ENCODE measurements around the gene PLAGL2.

DNA sequence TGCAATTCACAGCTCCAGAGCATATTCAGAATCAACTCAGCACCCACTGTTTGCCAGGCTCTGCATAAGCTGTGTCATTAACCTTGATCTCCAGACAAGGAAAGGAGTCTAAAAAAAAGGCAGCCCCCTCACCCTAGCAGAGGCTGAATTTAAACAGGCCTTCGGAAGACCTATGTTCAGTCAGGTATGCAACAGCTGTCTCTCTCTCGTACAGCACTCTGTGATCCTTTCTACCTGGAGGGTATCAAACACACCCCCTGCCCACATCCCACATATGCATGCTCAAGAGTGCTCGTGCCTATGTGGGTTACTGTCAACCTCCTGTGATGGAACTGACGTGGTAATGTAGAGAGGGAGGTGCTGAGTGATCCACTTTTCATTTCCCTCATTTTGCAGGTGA, 8.5 kb downstream of the PLAGL2 start:
- no peak for TF ChIP-seq FOSL1 (IDR thresholded peaks at IDR 0.05; ENCODE audit: insufficient read depth, low read depth, low read length)
- TF ChIP-seq POLR2AphosphoS5 (IDR thresholded peaks at IDR 0.05; ENCODE audit: low read depth, low read length): no peak
- TF ChIP-seq RBBP5 (IDR thresholded peaks at IDR 0.05; ENCODE audit: borderline replicate concordance, low read depth, low read length): no peak
- no peak for TF ChIP-seq RFX5 (IDR thresholded peaks at IDR 0.05; ENCODE audit: borderline replicate concordance, low read depth, low read length)
- TF ChIP-seq EZH2 (IDR thresholded peaks at IDR 0.05; ENCODE audit: low read depth, low read length, severe bottlenecking): no peak

All from H1 (cell line).